GM13977 (cell line): ENCODE results near the gene DIPK1B.

Experiments
- DNase-seq: peaks from one replicate; pipeline ENCODE4 v3.0.0; 2012; ENCODE audit warnings: low spot score
- in situ Hi-C: fragments of 300-500 bp; cut with MboI; formaldehyde crosslinking; loops from one replicate; pipeline ENCODE4 v1.12.0; 2022; ENCODE audit warnings: low sequenced_read_pairs, low pct_unique_long_range_greater_than_20kb, mixed read lengths, inconsistent platforms; ENCODE audit not compliant: unreplicated experiment
- TF ChIP-seq, protein P1 (sequence below): IDR thresholded peaks from 2 replicates; pipeline ENCODE4 v1.5.1; 2012; ENCODE audit warnings: mild to moderate bottlenecking, control low read depth; ENCODE audit not compliant: insufficient read depth; ENCODE audit errors: extremely low read depth, missing control alignments

Gene DIPK1B

DNA sequence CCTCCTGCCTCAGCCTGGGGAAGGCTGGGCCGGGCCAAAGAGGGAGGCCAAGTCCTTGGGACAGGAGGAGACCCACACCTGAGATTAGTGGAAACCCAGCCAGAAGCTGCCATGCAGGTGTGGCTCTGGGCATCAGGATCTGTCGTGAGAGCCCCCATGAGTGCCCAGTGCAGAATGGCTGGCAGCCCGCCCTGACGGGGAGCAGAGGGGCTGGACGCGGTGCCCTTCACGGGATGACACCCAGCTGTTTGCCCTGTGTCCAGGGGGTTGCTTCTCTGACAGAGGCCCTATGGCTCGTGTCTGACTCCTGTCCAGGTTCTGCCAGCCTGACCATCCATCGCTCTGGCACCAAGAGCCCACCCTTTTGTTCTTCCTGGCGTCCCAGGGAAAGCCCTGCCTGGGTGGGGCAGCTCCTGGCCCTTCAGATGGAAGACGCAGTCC lies 8.5 kb downstream of the DIPK1B start:
- in situ Hi-C loops: no loop called here

DNA sequence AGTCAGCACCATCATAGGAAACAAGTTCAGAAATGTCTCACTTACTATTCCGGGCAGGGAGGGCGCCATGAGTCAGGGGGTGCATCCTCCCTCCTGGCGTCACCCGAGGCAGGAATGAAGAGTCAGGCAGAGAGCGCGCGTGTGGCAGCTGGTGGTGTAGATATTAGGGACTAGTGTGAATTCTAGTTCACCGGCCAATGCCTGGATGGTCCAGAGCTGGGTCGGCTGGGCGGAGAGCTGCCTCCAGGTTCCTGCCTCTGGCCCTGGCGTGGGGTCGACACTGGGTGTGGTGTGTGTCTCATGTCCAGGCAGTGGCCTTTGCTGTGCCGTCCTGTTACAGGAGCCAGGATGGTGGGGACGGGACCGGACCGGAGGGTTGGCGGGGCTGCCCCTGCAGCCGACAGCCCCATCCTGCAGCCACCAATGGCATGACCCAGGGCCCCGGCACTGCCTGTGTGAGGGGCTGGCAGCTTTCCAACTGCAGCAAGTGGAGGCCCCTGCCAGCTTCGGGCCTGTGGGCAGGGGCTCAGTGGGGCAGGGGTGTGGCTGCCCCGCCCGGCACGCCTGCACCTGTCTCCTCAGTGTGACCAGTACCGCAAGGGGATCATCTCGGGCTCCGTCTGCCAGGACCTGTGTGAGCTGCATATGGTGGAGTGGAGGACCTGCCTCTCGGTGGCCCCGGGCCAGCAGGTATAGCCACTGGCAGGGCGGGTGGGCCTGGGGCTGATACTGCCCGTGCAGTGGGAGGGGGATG lies 9.1 kb downstream of the DIPK1B start:
- TF ChIP-seq, protein P1, sequence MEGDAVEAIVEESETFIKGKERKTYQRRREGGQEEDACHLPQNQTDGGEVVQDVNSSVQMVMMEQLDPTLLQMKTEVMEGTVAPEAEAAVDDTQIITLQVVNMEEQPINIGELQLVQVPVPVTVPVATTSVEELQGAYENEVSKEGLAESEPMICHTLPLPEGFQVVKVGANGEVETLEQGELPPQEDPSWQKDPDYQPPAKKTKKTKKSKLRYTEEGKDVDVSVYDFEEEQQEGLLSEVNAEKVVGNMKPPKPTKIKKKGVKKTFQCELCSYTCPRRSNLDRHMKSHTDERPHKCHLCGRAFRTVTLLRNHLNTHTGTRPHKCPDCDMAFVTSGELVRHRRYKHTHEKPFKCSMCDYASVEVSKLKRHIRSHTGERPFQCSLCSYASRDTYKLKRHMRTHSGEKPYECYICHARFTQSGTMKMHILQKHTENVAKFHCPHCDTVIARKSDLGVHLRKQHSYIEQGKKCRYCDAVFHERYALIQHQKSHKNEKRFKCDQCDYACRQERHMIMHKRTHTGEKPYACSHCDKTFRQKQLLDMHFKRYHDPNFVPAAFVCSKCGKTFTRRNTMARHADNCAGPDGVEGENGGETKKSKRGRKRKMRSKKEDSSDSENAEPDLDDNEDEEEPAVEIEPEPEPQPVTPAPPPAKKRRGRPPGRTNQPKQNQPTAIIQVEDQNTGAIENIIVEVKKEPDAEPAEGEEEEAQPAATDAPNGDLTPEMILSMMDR: no peak
- no peak for DNase-seq
- in situ Hi-C loops: no loop called here

More for the DNA sequence above, 8.5 kb downstream of the DIPK1B start:
- no peak for DNase-seq
- TF ChIP-seq, protein P1: no peak

DNA sequence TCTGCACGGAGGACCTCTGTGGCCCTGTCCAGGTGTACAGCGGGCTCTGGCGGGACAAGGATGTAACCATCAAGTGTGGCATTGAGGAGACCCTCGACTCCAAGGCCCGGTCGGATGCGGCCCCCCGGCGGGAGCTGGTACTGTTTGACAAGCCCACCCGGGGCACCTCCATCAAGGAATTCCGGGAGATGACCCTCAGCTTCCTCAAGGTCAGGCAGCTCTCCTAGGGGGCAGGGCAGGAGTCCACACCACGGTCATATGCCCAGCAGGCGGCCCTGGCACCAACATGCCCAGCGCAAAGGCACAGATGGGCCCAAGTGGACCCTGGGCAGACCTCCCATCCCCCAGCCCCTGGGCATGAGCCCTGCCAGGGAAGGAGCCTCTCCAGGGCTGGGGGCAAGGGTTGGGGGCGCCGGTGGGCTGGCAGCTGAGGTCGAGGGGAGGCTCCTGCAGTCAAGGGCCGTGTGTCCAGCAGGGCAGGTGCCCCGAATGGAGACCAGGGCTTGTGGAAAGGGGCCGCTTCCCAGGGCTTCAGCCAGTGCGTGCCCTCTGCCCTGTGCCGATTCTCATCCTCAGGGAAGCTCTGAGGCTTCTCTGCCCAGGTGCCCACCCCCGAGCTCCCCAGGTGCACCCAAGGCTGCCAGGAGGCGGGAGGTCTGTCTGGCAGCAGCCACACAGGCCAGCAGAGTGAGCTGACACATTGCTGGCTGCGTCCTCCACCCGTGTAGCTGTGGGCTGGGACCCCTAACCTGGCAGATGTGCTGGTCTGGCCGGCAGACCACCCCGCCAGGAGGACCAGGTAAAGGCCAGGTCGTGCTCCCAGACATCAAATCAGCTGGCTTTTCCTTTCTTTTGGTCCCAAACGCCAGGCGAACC lies 10.0 kb downstream of the DIPK1B start:
- DNase-seq: no peak
- in situ Hi-C loops: no loop called here

DNA sequence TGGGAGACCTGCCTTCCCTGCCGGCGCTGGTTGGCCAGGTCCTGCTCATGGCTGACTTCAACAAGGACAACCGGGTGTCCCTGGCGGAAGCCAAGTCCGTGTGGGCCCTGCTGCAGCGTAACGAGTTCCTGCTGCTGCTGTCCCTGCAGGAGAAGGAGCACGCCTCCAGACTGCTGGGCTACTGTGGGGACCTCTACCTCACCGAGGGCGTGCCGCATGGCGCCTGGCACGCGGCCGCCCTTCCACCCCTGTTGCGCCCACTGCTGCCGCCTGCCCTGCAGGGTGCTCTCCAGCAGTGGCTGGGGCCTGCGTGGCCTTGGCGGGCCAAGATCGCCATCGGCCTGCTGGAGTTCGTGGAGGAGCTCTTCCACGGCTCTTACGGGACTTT lies 10.6 kb downstream of the DIPK1B start:
- in situ Hi-C loops: no loop called here
- TF ChIP-seq, protein P1: no peak
- DNase-seq: no peak

More for the DNA sequence above, 10.0 kb downstream of the DIPK1B start:
- TF ChIP-seq, protein P1: no peak

DNA sequence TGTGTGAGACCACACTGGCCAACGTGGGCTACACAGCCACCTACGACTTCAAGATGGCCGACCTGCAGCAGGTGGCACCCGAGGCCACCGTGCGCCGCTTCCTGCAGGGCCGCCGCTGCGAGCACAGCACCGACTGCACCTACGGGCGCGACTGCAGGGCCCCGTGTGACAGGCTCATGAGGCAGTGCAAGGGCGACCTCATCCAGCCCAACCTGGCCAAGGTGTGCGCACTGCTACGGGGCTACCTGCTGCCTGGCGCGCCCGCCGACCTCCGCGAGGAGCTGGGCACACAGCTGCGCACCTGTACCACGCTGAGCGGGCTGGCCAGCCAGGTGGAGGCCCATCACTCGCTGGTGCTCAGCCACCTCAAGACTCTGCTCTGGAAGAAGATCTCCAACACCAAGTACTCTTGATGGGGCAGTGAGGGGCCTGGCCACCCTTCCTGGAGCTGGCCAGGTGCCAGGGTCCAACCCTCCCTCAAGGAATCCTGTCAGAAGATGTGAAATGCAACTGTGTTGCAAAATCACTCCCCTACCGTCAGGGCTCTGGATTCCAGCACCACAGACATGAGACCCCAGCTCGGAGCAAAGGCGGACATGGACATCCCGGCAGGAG lies 11.1 kb downstream of the DIPK1B start:
- in situ Hi-C loops: no loop called here
- no peak for DNase-seq
- TF ChIP-seq, protein P1: no peak

DNA sequence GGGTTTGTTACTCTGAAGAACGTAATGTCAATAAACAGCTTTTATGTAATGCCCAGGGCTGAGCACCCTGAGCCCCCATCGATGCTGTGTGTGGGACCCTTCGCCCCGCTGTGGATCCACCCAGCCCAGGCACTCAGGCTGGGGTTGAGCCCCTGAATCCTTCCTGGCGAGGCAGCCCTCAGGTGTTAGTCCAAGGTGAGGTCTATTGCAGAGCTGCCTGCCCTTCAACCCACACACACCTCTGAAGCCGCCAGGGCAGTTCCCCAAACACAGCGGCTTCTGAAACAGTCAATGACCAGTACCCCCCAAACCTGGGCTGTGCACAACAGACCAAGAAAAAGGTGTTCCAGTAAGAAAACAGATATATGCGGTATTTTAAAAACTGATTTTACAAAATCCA lies 11.6 kb downstream of the DIPK1B start:
- no peak for DNase-seq
- TF ChIP-seq, protein P1: no peak
- in situ Hi-C loops: no loop called here
